Stimulated activated CD4-positive, alpha-beta T cell treated with anti-CD3 and anti-CD28 coated beads, Interleukin-2, amount 100 ng/mL, for 24 hours (primary cell): ENCODE measurements around the gene IFI35.
"Not testable (repeated sequence)": the region's sequence is repeated elsewhere in the genome, so short reads cannot be mapped to it uniquely, and the experiment has no call there.

ENCODE experiments used
- DNase-seq, 2 donors: peaks; one replicate each; pipeline ENCODE4 v3.0.0-alpha.2; 2020

The IFI35 gene

GRCh38 chr17:42997984-42998938 lies 8.3 kb upstream of the IFI35 start, which contains the start of gene RPL27:
Gene RPL27 (plus strand): TSS chr17:42998419. CDS start chr17:42998751, 332 bp downstream.
- DNase-seq, result peak; percentile 96 to 97

DNA sequence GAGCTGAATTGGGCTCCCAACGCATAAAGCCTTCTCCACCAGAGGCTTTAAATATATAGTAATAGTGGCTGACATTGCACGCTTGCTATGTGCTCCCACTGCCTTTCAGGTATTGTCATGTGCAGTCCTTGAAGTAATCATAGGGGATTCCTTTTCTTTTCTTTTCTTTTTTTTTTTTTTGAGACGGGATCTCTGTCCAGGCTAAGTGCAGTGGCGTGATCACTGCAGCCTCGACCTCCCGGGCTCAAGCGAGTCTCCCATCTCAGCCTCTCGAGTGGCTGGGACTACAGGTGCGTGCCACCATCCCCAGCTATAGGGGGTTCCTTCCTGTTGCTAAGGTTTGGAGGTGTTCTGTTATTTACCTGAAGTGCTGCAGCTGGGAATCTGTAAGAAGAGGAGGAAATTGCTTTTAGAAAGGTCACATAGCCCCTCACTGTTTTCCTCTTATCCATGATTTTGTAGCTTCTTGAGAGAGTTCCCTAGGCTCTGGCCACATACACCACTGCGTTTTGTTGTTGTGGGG lies 7.5 kb upstream of the IFI35 start:
- DNase-seq, result no peak

DNA sequence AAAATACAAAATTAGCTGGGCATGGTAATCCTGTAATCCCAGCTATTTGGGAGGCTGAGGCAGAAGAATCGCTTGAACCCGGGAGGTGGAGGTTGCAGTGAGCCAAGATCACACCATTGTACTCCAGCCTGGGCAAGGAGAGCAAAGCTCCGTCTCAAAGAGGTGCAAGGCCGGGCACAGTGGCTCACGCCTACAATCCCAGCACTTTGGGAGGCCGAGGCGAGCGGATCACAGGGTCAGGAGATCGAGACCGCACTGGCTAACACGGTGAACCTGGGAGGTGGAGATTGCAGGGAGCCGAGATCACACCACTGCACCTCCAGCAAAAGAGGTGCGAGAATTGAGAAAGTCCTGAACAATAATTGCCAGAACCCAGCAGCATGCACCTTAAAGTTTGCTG lies 5.7 kb upstream of the IFI35 start:
- DNase-seq, result not testable (repeated sequence)

DNA sequence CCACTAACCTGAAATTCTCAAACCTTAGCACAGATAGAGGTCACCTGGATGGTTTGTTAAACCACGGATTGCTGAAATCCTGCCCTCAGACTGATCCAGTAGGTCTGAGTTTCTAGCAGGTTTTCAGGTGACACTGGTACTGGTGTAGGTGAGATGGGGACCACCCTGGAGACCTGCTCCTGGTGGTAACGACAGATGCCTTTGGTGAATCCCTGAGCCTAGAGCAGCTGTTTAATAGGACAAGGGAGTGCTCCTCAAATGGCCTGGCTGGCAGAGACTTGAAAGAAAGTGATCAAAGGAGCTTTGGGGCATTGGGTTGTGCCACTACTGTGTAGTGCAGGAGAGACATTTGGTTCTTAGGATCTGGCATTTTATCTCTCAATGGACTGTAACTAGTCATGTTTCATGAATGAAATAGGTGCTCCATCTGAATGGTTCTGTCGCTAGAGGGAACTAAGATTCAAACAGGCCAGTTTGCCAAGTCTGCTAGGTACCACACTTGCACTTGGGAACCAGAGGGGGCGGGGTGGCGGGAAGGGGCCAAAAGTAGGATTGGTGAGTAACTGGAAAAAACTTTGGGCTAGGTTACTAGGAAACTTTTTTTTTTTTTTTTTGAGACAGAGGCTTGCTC lies 2.9 kb upstream of the IFI35 start:
- DNase-seq, result no peak

DNA sequence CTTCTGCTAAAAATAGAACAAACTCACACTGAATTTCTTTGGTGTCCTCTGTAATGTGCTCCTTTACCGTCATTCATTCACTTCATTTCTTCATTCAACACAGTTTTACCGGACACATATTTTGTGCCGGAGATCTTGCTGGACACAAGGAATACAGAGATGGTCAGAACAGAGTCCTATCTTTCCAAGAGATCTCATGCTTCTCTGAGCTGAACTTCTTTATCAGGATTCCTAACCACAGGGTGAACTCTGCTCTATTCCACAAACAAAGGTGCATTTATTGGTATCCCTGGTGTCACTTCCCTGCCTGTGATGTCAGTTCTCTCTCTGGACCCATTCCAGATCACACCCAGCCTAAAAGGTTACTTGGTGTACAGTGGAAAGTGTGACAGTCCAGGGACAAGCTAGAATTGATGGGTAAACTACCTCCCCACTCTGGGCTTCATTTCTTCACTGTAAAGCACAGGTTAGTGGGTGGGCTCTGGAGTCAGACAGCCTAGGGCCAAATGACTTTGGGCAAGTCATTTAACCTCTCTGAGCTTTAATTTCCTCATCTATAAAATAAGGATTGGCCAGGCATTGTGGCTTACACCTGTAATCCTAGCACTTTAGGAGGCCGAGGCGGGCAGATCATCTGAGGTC lies 4.2 kb downstream of the IFI35 start:
- no peak for DNase-seq

GRCh38 chr17:43011728-43012472 lies 5.3 kb downstream of the IFI35 start:
- no peak for DNase-seq

GRCh38 chr17:43013296-43013695 lies 6.7 kb downstream of the IFI35 start:
- DNase-seq, result no peak

DNA sequence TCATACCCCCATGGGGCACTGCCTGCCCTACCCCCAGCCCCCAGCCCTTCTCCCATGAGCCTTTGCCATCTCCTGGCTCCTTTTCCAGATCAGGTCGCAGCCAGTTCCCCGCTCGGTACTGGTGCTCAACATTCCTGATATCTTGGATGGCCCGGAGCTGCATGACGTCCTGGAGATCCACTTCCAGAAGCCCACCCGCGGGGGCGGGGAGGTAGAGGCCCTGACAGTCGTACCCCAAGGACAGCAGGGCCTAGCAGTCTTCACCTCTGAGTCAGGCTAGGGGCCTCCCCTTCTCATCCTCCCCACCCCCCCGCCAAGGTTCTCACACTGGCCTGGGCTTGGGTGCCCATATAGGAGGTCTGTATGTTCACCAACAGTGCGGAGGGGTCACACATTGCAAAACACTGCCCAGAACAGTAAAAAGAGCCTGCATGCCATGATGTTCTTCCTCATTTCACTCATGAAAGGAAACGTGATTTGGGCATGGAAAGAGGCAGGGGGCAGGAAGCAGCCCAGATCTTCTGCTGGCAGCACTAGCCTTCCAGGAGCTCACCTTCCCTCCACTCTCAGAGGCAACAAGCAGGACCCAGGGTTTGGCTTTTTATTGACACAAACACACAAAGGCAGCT lies 7.5 kb downstream of the IFI35 start:
- no peak for DNase-seq

- no peak for DNase-seq
Observed at GRCh38 chr17:43014649-43015542, 8.3 kb downstream of the IFI35 start.

- no peak for DNase-seq
Observed at GRCh38 chr17:43015579-43015978, 9.0 kb downstream of the IFI35 start.

DNA sequence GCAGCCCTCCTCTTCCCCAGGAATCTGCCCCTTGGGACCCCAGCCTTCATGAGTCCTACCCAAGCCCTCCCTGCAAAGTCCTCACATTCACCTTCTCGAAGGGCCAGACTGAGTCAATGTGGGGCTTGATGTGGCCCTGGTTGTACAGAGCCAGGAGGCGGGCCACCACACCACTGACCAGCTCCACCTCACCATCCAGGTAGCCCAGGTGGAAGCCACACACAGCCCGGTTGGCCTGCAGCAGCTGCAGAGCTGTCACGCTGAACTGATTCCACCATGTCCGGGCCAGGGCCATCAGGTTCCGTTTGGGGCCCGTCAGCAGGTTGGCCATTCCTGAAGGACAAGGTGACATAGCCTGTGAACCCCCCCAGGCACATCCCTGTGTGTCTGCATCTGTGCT lies 9.6 kb downstream of the IFI35 start:
- no peak for DNase-seq

- DNase-seq, result no peak
Observed at GRCh38 chr17:43018008-43018853, 11.6 kb downstream of the IFI35 start.

DNA sequence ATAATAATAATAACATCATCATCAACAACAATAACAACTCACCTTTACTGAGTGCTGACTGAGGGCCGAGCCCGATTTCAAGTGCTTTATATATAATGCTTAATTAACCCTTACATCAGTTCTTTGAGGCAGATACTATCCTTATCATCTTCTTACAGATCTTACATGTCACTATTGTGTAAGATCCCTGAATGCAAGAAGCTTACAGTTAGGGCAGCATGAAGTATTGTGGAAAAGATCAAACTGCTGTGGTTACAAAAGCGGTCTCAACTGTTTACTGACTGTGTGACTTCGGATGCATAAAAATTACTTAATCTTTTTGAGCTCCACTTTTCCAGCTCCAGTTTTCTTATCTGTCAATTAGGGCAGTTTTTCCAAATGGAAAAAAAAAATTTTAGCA lies 12.3 kb downstream of the IFI35 start:
- no peak for DNase-seq

DNA sequence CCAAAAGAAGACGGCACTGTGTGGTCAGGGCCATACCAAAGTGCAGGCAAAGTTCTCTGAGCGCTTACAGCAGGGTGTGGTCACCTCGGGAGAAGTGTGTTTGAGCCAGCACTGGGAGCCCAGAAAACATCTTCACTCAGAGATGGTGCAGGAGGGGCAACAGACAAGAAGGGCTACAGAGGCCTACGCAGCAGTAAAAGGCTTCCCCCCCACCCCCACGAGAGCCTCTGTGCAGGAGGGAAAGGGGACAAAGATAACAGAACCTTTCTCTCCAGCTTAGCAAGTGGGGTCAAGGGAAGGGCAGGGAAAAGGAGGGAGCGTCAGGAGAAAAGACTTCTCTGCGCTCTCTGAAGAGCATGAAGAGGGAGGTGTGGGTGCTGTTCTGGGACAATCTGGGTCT lies 12.8 kb downstream of the IFI35 start:
- no peak for DNase-seq

DNA sequence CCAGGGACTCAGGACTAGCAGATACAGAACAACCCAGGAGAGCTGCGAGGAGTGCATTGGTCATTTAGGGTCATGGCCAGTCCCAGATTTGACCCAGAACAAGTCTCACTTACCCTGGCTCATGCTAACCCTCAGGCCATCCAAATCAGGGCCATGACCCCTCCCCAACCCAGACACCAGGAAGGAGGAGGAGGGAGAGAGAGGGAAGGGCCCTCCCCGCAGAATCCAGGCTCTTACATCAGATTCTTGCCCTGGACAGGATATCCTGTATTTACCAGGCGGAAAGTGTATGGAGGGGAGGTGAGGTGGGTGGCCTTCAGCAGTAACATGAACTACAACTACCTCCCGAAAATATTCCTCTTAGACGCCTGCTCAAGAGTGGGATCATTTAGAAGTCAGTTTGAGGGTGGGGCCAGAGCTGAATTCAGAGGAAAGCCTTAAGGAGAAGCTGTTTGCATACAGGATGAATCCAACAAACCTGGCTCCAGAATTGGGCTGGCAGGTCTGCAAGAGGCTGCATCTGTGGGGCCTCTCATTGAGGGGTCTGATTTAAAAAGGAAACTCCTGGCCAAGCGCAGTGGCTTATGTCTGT lies 13.5 kb downstream of the IFI35 start:
- no peak for DNase-seq

DNA sequence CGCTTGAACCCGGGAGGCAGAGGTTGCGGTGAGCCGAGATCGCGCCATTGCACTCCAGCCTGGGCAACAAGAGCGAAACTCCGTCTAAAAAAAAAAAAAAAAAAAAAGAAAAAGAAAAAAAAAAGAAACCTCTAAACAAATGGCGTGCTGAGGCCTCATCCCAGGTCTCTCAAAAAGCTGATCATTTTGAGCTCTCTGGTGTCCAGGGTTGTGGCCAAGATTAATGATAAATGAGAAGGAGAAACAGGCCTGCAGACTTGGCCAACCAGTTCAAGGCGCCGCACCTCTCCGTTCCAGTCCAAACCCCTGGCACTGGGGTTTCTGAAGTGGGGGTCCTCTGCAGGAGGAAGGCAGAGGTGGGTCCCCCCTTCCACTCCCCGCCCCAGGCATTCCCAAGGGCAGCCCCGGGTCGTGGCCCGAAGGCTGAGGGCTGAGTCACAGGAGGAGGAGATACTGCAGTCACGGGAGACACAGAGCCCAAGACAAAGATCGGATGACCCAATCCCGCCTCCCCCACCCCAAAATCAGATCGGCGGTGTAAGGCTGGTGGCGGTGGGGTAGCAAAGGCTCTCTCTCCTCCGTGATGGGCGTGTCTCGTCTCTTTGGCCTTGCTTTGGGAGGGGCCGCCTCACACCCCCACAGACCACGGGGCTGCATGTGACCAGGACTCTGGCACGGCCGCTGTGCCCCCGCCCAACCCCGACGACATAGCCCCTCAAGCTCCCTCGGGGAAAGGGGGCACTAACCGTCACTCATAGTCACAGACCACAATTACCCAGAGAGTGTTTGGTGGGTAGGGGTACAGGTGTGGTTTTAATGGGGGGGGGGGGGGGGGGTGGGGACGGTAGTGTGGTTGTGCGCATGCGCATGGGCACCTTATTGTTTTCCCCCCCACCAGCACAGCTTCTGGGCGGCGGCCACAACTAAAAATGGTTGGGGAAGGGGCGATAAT lies 14.5 kb downstream of the IFI35 start:
- peak in 1 of 2 donors; percentile 43 for DNase-seq

GRCh38 chr17:43021741-43022512 lies 15.3 kb downstream of the IFI35 start, which contains the start of gene VAT1:
Gene VAT1 (minus strand): TSS chr17:43022385. CDS start chr17:43022322, 63 bp downstream.
- DNase-seq, result peak; percentile 73 to 80
